ENCODE measurements around the gene SPOCK2. TPM values are rescaled to one million over a fixed set of nuclear protein-coding genes. Genes with fewer than 3 reads are reported as not detected.

Gene SPOCK2
- total RNA-seq, 4 donors from 2014 or later, result 4.6 to 12.1 (median 7.8) TPM

DNA sequence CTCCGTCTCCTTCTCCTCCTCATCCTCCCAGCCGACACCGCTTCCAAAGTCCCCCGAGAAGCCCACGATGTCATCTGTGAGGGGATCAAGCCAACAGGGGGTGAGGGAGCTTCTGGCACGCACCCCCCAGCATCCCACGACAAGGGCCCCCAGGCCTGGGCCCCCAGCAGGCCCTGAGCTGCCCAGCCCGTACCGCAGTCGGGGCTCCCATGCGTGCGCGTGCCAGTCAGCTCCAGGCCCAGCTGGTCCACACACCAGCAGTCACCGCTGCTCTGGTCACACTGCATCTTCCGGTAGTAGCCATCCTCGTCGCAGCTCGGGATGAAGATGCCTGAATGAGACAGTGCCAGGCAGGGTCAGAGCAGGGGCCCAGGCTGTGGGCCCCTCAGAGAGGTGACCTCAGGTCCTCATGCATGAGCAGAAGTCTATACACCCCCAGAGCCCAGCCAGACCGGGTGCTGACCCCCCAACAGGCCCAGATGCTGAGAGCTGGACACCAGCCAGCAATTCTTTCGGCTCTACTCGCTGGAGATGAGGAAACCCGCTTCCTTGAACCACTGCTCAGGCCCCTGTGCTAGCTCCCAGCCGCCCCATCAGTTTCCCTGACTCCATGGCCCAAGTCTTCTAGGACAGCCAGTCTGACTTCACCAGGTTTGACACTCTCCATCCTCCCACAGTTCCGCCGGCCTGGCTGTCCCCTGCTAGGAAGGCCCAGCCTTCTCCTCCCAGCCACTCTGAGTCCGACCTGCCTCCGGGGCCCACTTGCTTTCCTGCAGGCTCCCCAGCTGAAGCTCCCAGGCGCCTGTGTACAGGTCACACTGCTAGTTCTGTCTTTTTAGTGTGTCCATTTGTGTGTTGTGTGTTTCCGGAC lies 25.3 kb downstream of the SPOCK2 start:
- DNase-seq (ENCODE audit: extremely low spot score), result no peak
- intact Hi-C loops (cut with DNase I), result no loop called here
- Histone ChIP-seq H3K9me3 (no peaks in the 10 kb centered on the region), H3K27me3 (no peaks in the 10 kb centered on the region), H3K4me1 (peaks cover 0 to 15% (median 7%) of the 10 kb centered on the region in 4 donors), H3K4me3 (no peak overlapping the region), H3K36me3 (peaks cover 0 to 7% (median 0%) of the 10 kb centered on the region in 4 donors), H3K27ac (replicated peaks in 1 of 4) (no peak overlapping the region)
- no peak for TF ChIP-seq POLR2A (IDR thresholded peaks at IDR 0.05; ENCODE audit: low read depth)
- TF ChIP-seq EP300 (IDR thresholded peaks at IDR 0.05), result no peak
- TF ChIP-seq, protein P1, sequence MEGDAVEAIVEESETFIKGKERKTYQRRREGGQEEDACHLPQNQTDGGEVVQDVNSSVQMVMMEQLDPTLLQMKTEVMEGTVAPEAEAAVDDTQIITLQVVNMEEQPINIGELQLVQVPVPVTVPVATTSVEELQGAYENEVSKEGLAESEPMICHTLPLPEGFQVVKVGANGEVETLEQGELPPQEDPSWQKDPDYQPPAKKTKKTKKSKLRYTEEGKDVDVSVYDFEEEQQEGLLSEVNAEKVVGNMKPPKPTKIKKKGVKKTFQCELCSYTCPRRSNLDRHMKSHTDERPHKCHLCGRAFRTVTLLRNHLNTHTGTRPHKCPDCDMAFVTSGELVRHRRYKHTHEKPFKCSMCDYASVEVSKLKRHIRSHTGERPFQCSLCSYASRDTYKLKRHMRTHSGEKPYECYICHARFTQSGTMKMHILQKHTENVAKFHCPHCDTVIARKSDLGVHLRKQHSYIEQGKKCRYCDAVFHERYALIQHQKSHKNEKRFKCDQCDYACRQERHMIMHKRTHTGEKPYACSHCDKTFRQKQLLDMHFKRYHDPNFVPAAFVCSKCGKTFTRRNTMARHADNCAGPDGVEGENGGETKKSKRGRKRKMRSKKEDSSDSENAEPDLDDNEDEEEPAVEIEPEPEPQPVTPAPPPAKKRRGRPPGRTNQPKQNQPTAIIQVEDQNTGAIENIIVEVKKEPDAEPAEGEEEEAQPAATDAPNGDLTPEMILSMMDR (IDR thresholded peaks at IDR 0.05), result no peak
- TF ChIP-seq POLR2AphosphoS5 (IDR thresholded peaks at IDR 0.05), result no peak
- 94% methylated on average over 9 of the region's 29 CpGs for WGBS

DNA sequence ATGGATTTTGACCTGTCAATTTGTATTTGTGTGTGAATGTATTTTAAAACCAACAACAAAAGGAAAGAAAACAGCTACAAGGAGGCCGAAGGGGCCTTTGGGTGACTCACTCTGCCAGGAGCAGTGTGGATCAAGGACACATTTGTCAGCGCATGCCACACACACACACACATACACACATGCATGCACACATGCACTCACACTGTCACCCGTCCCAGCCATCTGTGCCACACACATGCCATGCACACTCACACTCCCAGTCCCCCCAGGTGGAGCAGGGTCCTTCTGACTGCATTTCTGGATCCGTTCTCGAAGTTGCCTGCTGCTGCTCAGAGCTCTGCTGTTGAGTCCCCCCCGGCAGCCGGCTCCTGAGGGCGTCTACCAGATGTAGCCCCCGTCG lies 26.0 kb downstream of the SPOCK2 start:
- Histone ChIP-seq H3K27me3 (peaks cover 0 to 5% (median 0%) of the 10 kb centered on the region in 4 donors), H3K4me1 (peaks cover 0 to 8% (median 2%) of the 10 kb centered on the region in 4 donors), H3K27ac (replicated peaks in 1 of 4) (no peak overlapping the region), H3K4me3 (no peak overlapping the region), H3K9me3 (no peaks in the 10 kb centered on the region), H3K36me3 (peaks cover 0 to 4% (median 0%) of the 10 kb centered on the region in 4 donors)
- no peak for TF ChIP-seq POLR2AphosphoS5 (IDR thresholded peaks at IDR 0.05)
- TF ChIP-seq, protein P1 (IDR thresholded peaks at IDR 0.05), result no peak
- TF ChIP-seq POLR2A (IDR thresholded peaks at IDR 0.05; ENCODE audit: low read depth), result no peak
- no peak for TF ChIP-seq EP300 (IDR thresholded peaks at IDR 0.05)
- intact Hi-C loops (cut with DNase I), result no loop called here
- WGBS, result 84% methylated on average over 9 of the region's 10 CpGs
- no peak for DNase-seq (ENCODE audit: extremely low spot score)

DNA sequence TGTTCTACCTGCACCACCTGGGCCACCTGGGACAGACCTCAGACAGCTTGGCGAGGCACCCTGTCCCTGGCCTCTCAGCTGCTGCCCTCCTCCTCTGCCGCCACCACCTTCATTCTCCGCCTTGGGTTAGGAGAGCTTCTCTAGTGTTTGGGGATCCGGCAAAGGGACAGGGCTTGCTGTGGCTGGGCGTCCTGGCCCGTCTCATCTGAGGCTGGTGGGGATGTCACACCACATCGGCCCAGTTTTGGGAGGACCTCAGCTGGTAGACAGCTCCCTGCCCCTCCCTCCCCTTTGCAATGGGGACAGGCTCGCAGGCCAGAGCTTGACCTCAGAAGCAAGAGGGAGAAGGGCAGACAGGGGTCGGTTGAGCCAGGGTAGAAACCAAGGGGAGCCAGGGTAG lies 26.4 kb downstream of the SPOCK2 start:
- H3K27ac ChIP-seq (replicated peaks in 1 of 4), result no peak overlapping the region
- WGBS, result 91% methylated on average over 9 of the region's 9 CpGs
- no peak overlapping the region for H3K4me3 ChIP-seq
- H3K9me3 ChIP-seq, result no peaks in the 10 kb centered on the region
- H3K36me3 ChIP-seq, result no peaks in the 10 kb centered on the region
- peaks cover 0 to 9% (median 0%) of the 10 kb centered on the region in 4 donors for H3K27me3 ChIP-seq
- H3K4me1 ChIP-seq, result peaks cover 0 to 3% (median 1%) of the 10 kb centered on the region in 4 donors
- TF ChIP-seq POLR2A (IDR thresholded peaks at IDR 0.05; ENCODE audit: low read depth) (no peak), POLR2AphosphoS5 (IDR thresholded peaks at IDR 0.05) (no peak), EP300 (IDR thresholded peaks at IDR 0.05) (no peak)
- TF ChIP-seq, protein P1 (IDR thresholded peaks at IDR 0.05), result no peak
- no peak for DNase-seq (ENCODE audit: extremely low spot score)
- intact Hi-C loops (cut with DNase I), result no loop called here

DNA sequence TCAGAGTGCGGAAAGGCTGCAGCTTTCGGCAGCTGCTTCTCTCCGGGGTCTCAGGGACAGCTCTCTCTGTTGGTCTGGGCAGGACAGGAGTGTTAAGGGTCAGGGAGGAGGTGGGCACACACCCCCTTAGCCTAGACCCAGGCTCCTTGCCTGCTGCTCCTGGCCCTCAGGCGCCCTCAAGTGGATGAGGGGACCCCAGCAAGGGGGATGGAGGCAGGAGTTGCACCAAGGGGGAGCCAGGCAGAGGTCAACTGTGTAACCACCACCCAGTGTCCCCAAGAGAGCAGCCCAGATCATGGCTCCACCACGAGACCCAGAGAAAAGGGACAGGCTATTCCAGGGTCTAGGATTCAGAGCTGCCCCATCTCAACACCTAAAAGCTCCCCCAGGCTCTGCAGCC lies 26.9 kb downstream of the SPOCK2 start:
- intact Hi-C loops (cut with DNase I), result no loop called here
- Histone ChIP-seq H3K4me1 (no peaks in the 10 kb centered on the region), H3K27ac (replicated peaks in 1 of 4) (no peak overlapping the region), H3K4me3 (no peak overlapping the region), H3K36me3 (no peaks in the 10 kb centered on the region), H3K27me3 (peaks cover 0 to 9% (median 0%) of the 10 kb centered on the region in 4 donors), H3K9me3 (no peaks in the 10 kb centered on the region)
- DNase-seq (ENCODE audit: extremely low spot score), result no peak
- no peak for TF ChIP-seq EP300 (IDR thresholded peaks at IDR 0.05)
- no peak for TF ChIP-seq POLR2AphosphoS5 (IDR thresholded peaks at IDR 0.05)
- TF ChIP-seq, protein P1 (IDR thresholded peaks at IDR 0.05), result no peak
- no peak for TF ChIP-seq POLR2A (IDR thresholded peaks at IDR 0.05; ENCODE audit: low read depth)
- WGBS, result 81% methylated on average over 4 of the region's 5 CpGs

All from esophagus muscularis mucosa (tissue), 4 donors.